Keratinocyte (primary cell): ENCODE results near the gene PTPN14.
"Not testable (repeated sequence)": the region's sequence is repeated elsewhere in the genome, so short reads cannot be mapped to it uniquely, and the experiment has no call there.

ENCODE experiments used
- CTCF ChIP-seq, 3 experiments: IDR thresholded peaks in 1 of 3; conservative IDR thresholded peaks in 1 of 3; optimal IDR thresholded peaks in 1 of 3; 2 replicates in 2 of 3; 3 replicates in 1 of 3; pipeline versions ENCODE3 to v1.5.1; 2011; ENCODE audit warnings: low read length in 3 of 3, mild to moderate bottlenecking in 3 of 3, moderate library complexity in 2 of 3, control low read depth in 1 of 3, inconsistent platforms in 1 of 3; ENCODE audit not compliant: insufficient read depth in 2 of 3; ENCODE audit errors: extremely low read depth in 1 of 3
- EZH2 ChIP-seq: IDR thresholded peaks from one replicate; pipeline ENCODE4 v1.6.1; 2012; ENCODE audit warnings: inconsistent platforms, mild to moderate bottlenecking, low read length, moderate library complexity

GRCh38 chr1:214509622-214510021, 41.8 kb downstream of the PTPN14 start:
- not testable (repeated sequence) for TF ChIP-seq CTCF (optimal IDR thresholded peaks at IDR 0.05 in 1 of 3, IDR thresholded peaks at IDR 0.05 in 1 of 3, conservative IDR thresholded peaks at IDR 0.05 in 1 of 3; ENCODE audit: extremely low read depth in 1 of 3, insufficient read depth in 2 of 3, low read length in 3 of 3); EZH2
